Neural cell (in vitro differentiated cells): Measurements from ENCODE around the gene CCDC30.

Experiments
- EP300 ChIP-seq: fragments of 450-650 bp; conservative IDR thresholded peaks from 2 replicates; pipeline ENCODE4 v1.6.1; 2014; ENCODE audit warnings: antibody characterized with exemption, mild to moderate bottlenecking, moderate library complexity; ENCODE audit not compliant: poor library complexity, severe bottlenecking
- EZH2 ChIP-seq: fragments of 200-600, 300-800 bp; shearing (Covaris generic), sonication (generic); IDR thresholded peaks from 2 replicates; pipeline ENCODE4 v1.6.1; 2014; ENCODE audit warnings: antibody characterized with exemption, low read length, borderline replicate concordance, mild to moderate bottlenecking; ENCODE audit not compliant: insufficient read depth, poor library complexity, severe bottlenecking
- MXI1 ChIP-seq: fragments of 450-650 bp; conservative IDR thresholded peaks from 2 replicates; pipeline ENCODE4 v1.6.1; 2014; ENCODE audit warnings: antibody characterized with exemption, mild to moderate bottlenecking; ENCODE audit not compliant: poor library complexity, severe bottlenecking
- POLR2AphosphoS5 ChIP-seq: IDR thresholded peaks from 2 replicates; pipeline ENCODE4 v1.6.1; 2012
- RAD21 ChIP-seq: fragments of 450-650 bp; conservative IDR thresholded peaks from 2 replicates; pipeline ENCODE4 v1.6.1; 2014; ENCODE audit warnings: antibody characterized with exemption, mild to moderate bottlenecking, moderate library complexity
- SMC3 ChIP-seq: fragments of 450-650 bp; conservative IDR thresholded peaks from 2 replicates; pipeline ENCODE4 v1.6.1; 2014; ENCODE audit warnings: antibody characterized with exemption, mild to moderate bottlenecking, moderate library complexity; ENCODE audit not compliant: poor library complexity
- TF ChIP-seq, protein P1 (sequence below): fragments of 450-650 bp; IDR thresholded peaks from 2 replicates; pipeline ENCODE4 v1.5.1; 2014; ENCODE audit warnings: antibody characterized with exemption, mild to moderate bottlenecking, moderate library complexity; ENCODE audit not compliant: poor library complexity, severe bottlenecking
- TF ChIP-seq, protein P2 (sequence below): IDR thresholded peaks from 2 replicates; pipeline ENCODE4 v1.6.1; 2012; ENCODE audit warnings: borderline replicate concordance

DNA sequence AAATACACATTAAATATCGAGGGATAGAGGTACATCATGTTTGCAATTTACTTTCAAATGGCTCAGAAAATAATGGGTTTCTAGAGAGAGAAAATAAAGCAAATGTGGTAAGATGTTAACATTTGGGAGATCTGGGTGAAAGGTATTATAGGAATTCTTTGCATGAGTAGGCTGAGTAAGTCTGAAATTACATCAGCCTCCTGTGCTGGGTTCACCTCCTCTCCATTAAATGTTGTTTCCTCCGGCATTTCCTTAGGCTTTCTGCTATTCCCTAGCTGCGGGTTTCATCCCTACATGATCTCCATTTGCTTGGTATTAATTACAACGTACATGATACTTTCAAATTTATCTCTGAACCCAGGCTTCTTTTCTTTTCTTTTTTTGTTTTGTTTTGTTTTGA lies 38.9 kb upstream of the CCDC30 start:
- TF ChIP-seq SMC3 (no peak), EZH2 (no peak), RAD21 (no peak), MXI1 (no peak), POLR2AphosphoS5 (no peak), EP300 (no peak)
- TF ChIP-seq, protein P1, sequence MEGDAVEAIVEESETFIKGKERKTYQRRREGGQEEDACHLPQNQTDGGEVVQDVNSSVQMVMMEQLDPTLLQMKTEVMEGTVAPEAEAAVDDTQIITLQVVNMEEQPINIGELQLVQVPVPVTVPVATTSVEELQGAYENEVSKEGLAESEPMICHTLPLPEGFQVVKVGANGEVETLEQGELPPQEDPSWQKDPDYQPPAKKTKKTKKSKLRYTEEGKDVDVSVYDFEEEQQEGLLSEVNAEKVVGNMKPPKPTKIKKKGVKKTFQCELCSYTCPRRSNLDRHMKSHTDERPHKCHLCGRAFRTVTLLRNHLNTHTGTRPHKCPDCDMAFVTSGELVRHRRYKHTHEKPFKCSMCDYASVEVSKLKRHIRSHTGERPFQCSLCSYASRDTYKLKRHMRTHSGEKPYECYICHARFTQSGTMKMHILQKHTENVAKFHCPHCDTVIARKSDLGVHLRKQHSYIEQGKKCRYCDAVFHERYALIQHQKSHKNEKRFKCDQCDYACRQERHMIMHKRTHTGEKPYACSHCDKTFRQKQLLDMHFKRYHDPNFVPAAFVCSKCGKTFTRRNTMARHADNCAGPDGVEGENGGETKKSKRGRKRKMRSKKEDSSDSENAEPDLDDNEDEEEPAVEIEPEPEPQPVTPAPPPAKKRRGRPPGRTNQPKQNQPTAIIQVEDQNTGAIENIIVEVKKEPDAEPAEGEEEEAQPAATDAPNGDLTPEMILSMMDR: no peak
- TF ChIP-seq, protein P2, sequence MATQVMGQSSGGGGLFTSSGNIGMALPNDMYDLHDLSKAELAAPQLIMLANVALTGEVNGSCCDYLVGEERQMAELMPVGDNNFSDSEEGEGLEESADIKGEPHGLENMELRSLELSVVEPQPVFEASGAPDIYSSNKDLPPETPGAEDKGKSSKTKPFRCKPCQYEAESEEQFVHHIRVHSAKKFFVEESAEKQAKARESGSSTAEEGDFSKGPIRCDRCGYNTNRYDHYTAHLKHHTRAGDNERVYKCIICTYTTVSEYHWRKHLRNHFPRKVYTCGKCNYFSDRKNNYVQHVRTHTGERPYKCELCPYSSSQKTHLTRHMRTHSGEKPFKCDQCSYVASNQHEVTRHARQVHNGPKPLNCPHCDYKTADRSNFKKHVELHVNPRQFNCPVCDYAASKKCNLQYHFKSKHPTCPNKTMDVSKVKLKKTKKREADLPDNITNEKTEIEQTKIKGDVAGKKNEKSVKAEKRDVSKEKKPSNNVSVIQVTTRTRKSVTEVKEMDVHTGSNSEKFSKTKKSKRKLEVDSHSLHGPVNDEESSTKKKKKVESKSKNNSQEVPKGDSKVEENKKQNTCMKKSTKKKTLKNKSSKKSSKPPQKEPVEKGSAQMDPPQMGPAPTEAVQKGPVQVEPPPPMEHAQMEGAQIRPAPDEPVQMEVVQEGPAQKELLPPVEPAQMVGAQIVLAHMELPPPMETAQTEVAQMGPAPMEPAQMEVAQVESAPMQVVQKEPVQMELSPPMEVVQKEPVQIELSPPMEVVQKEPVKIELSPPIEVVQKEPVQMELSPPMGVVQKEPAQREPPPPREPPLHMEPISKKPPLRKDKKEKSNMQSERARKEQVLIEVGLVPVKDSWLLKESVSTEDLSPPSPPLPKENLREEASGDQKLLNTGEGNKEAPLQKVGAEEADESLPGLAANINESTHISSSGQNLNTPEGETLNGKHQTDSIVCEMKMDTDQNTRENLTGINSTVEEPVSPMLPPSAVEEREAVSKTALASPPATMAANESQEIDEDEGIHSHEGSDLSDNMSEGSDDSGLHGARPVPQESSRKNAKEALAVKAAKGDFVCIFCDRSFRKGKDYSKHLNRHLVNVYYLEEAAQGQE: no peak
